ENCODE results near the gene LRIG1.

- TF ChIP-seq POLR2A (IDR thresholded peaks at IDR 0.05) (no peak), CTCF (IDR thresholded peaks at IDR 0.05) (no peak), EP300 (IDR thresholded peaks at IDR 0.05) (no peak)
These were observed 47.0 kb downstream of the LRIG1 start for GRCh38 chr3:66453651-66454463.

All from upper lobe of left lung (tissue), 4 donors.